Liver (tissue), 9 donors: ENCODE results near the gene PRXL2C. TPM values are rescaled to one million over a fixed set of nuclear protein-coding genes. Genes with fewer than 3 reads are reported as not detected.

Source experiments
- DNase-seq: peaks from one replicate; pipeline ENCODE4 v3.0.0-alpha.2; 2017; ENCODE audit warnings: low spot score
- H3K27ac ChIP-seq, 2 donors: one replicate each; pipeline ENCODE4 v1.7.0; 2013; ENCODE audit warnings: inconsistent platforms in 2 of 2, low read length in 2 of 2, control low read depth in 1 of 2, low read depth in 1 of 2, mild to moderate bottlenecking in 1 of 2
- H3K27me3 ChIP-seq, 4 donors: one replicate each; pipeline versions ENCODE4 v1.6.1 to v1.7.0; 2013; ENCODE audit warnings: low read length in 3 of 4, inconsistent platforms in 1 of 4, mild to moderate bottlenecking in 1 of 4, moderate library complexity in 1 of 4; ENCODE audit not compliant: control insufficient read depth in 4 of 4, insufficient read depth in 4 of 4
- H3K36me3 ChIP-seq, 4 donors: one replicate each; pipeline versions ENCODE4 v1.6.1 to v1.7.0; 2013; ENCODE audit warnings: low read length in 3 of 4, mild to moderate bottlenecking in 3 of 4, low read depth in 1 of 4, moderate library complexity in 1 of 4; ENCODE audit not compliant: control insufficient read depth in 4 of 4, insufficient read depth in 3 of 4
- H3K4me1 ChIP-seq, 4 donors: one replicate each; pipeline versions ENCODE4 v1.6.1 to v1.7.0; 2013; ENCODE audit warnings: low read length in 3 of 4, mild to moderate bottlenecking in 3 of 4, moderate library complexity in 1 of 4; ENCODE audit not compliant: control insufficient read depth in 4 of 4, insufficient read depth in 4 of 4
- H3K4me3 ChIP-seq, 3 donors: one replicate each; pipeline versions ENCODE4 v1.6.1 to v1.7.0; 2013; ENCODE audit warnings: low read length in 3 of 3, control low read depth in 1 of 3, low read depth in 1 of 3, mild to moderate bottlenecking in 1 of 3
- H3K9ac ChIP-seq, 2 donors: one replicate each; pipeline ENCODE4 v1.7.0; 2013; ENCODE audit warnings: low read length in 2 of 2, mild to moderate bottlenecking in 2 of 2, moderate library complexity in 2 of 2, control low read depth in 1 of 2, low read depth in 1 of 2
- H3K9me3 ChIP-seq, 4 donors: one replicate each; pipeline versions ENCODE4 v1.6.1 to v1.7.0; 2013; ENCODE audit warnings: low read length in 3 of 4; ENCODE audit not compliant: control insufficient read depth in 4 of 4
- CTCF ChIP-seq: fragments of 150-350 bp; IDR thresholded peaks from 2 replicates; pipeline ENCODE4 v1.5.1; 2017; ENCODE audit warnings: improper control_type of control experiment, low read depth, low read length; ENCODE audit not compliant: missing input control
- HNF4A ChIP-seq, 2 donors: conservative IDR thresholded peaks; 2 replicates each; pipeline ENCODE4 v1.6.1; 2016; ENCODE audit warnings: antibody characterized with exemption in 2 of 2, mild to moderate bottlenecking in 2 of 2
- HNF4G ChIP-seq: IDR thresholded peaks from 2 replicates; pipeline ENCODE4 v1.6.1; 2016; ENCODE audit warnings: antibody characterized with exemption
- MAX ChIP-seq: IDR thresholded peaks from 2 replicates; pipeline ENCODE4 v1.6.1; 2016; ENCODE audit warnings: antibody characterized with exemption
- NR2F2 ChIP-seq: IDR thresholded peaks from 2 replicates; pipeline ENCODE4 v1.6.1; 2016; ENCODE audit warnings: antibody characterized with exemption
- RAD21 ChIP-seq, 2 donors: IDR thresholded peaks; 2 replicates each; pipeline ENCODE4 v1.6.1; 2016; ENCODE audit warnings: antibody characterized with exemption in 2 of 2, mild to moderate bottlenecking in 2 of 2
- REST ChIP-seq: IDR thresholded peaks from 2 replicates; pipeline ENCODE4 v1.6.1; 2016; ENCODE audit warnings: antibody characterized with exemption, mild to moderate bottlenecking
- RXRA ChIP-seq, 2 donors: IDR thresholded peaks; 2 replicates each; pipeline ENCODE4 v1.6.1; 2017 to 2018; ENCODE audit warnings: antibody characterized with exemption in 2 of 2, mild to moderate bottlenecking in 1 of 2
- SP1 ChIP-seq: IDR thresholded peaks from 2 replicates; pipeline ENCODE4 v1.6.1; 2018; ENCODE audit warnings: antibody characterized with exemption, mild to moderate bottlenecking
- YY1 ChIP-seq: IDR thresholded peaks from 2 replicates; pipeline ENCODE4 v1.6.1; 2016; ENCODE audit warnings: antibody characterized with exemption, mild to moderate bottlenecking
- ZBTB33 ChIP-seq: IDR thresholded peaks from 2 replicates; pipeline ENCODE4 v1.6.1; 2016; ENCODE audit warnings: antibody characterized with exemption
- WGBS: extraction: QIAGEN DNeasy Blood & Tissue Kit; methylation state at CpG from one replicate; pipeline ENCODE4 v1.1.7; 2013; 5-methylcytosine and 5-hydroxymethylcytosine counted together
- polyA plus RNA-seq, 2 donors: library from polyadenylated mRNA; stranded (reverse) in 1 of 2; unstranded in 1 of 2; fragments of 200-250 nt in 1 of 2; fragments of >200 nt in 1 of 2; fragmentation: Nextera tagmentation in 1 of 2; extraction: Ambion mirVana in 1 of 2; gene quantifications; one replicate each; pipeline versions ENCODE4 v1.2.1 to v1.2.3, GENCODE V29; 2013 to 2015
- total RNA-seq, 2 donors: library from RNA; depleted of rRNA; stranded (reverse); fragments of >200 nt; gene quantifications; one replicate each; pipeline ENCODE4 v1.2.3, GENCODE V29; 2014
- donor health status: healthy.
- donor health status: healthy.
- donor health status: healthy.
- donor health status: healthy.
- donor health status: healthy.

Gene PRXL2C
- total and polyA plus RNA-seq, 4 donors = 2.2 to 6.7 (median 4.1) TPM

GRCh38 chr9:96603305-96604003 is 51.7 kb downstream of the PRXL2C start:
- H3K4me1 ChIP-seq = peaks cover 0 to 19% (median 11%) of the 10 kb centered on the region in 4 donors
- peak overlapping the region; percentile 85 to 91 for H3K27ac ChIP-seq
- TF ChIP-seq NR2F2 = no peak
- peak; percentile 33 for TF ChIP-seq ZBTB33
- TF ChIP-seq YY1 = no peak
- no peak for TF ChIP-seq CTCF
- peak overlapping the region in 2 of 3 donors; percentile 4 to 19 for H3K4me3 ChIP-seq
- H3K9me3 ChIP-seq = no peaks in the 10 kb centered on the region
- DNase-seq = no peak
- H3K27me3 ChIP-seq = no peaks in the 10 kb centered on the region
- no peaks in the 10 kb centered on the region for H3K36me3 ChIP-seq
- WGBS = 53% methylated on average over 8 of the region's 8 CpGs
- peak overlapping the region in 1 of 2 donors; percentile 74 for H3K9ac ChIP-seq

- DNase-seq = no peak
- Histone ChIP-seq H3K4me3 (peak overlapping the region in 2 of 3 donors; percentile 9 to 15), H3K9me3 (no peaks in the 10 kb centered on the region), H3K36me3 (no peaks in the 10 kb centered on the region), H3K9ac (peak overlapping the region in 1 of 2 donors; percentile 13), H3K4me1 (peaks cover 0 to 15% (median 7%) of the 10 kb centered on the region in 4 donors), H3K27ac (peak overlapping the region; percentile 67 to 71), H3K27me3 (no peaks in the 10 kb centered on the region)
- TF ChIP-seq SP1 (no peak), HNF4G (no peak), REST (peak; percentile 16), RAD21 (IDR thresholded peaks at IDR 0.05) (peak in 1 of 2 donors; percentile 9), HNF4A (conservative IDR thresholded peaks at IDR 0.05) (peak in 1 of 2 donors; percentile 19), ZBTB33 (no peak), MAX (peak; percentile 36), RXRA (IDR thresholded peaks at IDR 0.05) (peak in 1 of 2 donors; percentile 11)
- 74% methylated on average over 5 of the region's 5 CpGs for WGBS
These were observed 55.8 kb downstream of the PRXL2C start for GRCh38 chr9:96599298-96599697.
